ENCODE measurements around the gene XYLT1.
"Not testable (repeated sequence)": the region's sequence is repeated elsewhere in the genome, so short reads cannot be mapped to it uniquely, and the experiment has no call there.

XYLT1 gene

GRCh38 chr16:17330044-17330443, 140.7 kb downstream of the XYLT1 start:
- DNase-seq: no peak

DNA sequence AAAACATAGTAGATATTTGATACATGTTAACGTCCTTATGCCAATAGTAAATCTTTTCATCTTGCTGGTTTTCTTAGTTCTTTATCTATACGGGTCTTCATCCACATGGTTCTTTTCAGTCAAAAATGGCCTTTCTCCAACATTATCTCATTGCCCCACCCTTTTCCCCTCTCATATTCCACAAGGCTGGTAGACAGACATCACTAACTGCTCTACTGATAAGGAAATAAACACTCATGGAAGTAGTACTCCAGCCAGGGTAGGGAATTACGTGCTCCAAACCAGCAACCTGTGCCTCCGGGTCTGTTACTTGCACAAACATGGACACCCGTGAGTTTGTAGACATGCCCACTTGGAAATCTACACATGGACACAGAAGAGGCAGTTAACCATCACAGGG, 141.4 kb downstream of the XYLT1 start:
- DNase-seq: no peak

DNA sequence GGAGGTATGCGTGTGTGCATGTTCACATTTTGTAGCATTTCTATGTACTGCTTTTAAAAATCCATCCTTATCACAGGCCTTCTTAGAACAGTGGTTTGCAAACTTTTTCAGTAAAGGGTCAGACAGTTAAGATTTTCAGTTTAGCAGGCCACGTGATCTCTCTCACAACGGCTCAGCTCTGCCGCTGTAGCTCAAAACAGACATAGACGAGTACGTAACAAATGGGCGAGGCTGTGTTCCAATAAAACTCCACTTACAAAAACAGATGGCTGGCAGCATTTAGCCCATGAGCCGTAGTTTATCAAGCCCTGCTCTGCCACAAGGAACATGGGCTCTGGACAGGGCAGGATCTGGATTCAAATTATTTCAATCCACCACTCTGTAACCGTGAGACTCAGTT, 141.8 kb downstream of the XYLT1 start:
- no peak for DNase-seq

DNA sequence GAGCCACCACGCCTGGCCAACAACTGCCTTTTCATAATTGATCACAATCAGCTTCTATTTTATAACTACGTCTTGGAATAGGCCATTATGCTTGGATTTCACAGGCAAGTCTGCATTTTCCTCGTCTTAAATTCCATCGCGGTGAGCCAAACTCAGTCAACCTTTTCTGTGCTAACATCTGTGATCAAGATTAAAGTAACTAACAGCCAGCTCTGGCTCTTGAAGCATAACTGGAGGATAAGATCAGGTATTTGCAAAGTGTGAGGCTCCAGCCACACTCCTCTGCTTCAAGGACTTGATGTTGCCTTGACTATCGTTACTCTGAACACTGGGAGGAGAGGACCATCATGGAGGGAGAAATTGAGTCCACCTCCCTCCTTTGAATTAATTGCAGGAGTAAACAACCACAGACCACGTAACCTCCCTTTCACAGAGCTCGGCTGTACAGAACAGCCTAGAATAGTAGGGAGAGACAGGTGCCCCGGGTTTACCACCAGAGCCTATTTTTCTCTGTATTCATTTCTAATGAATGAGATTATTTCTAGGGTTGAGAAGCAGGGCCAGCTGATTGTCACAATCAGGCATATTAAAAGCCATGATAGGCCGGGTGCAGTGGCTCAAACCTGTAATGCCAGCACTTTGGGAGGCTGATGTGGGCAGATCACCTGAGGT, 143.0 kb downstream of the XYLT1 start:
- DNase-seq: no peak

DNA sequence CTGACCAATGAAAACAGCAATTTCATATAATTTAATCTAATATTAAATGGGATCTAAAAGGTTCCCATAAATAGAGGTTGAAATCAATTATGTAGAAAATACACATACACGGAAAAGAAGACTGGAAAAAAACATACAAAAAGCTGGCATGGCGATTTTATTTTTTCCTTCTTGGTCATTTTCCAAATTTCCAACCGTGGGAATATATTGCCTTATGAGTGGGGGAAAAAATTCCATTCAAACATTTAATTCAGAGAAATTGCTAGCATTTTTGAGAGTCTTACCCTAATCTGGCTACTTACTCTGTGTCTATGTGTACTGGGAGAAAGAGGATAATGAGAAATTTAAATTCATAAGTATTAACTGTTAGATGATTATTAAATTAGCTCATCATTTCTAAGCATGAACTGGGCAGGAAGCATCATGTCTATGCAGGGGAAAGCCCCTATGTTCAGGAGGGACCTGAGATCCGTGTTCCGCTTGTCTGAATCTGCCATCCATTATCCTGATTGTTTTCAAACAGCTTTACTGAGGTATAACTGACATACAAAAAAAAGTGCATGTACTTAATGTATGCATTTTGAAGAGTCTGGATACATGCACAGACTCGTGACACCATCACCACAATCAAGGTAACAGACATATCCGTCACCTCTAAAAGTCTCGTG, 145.2 kb downstream of the XYLT1 start:
- DNase-seq: no peak

GRCh38 chr16:17324451-17324850, 146.3 kb downstream of the XYLT1 start:
- no peak for DNase-seq

DNA sequence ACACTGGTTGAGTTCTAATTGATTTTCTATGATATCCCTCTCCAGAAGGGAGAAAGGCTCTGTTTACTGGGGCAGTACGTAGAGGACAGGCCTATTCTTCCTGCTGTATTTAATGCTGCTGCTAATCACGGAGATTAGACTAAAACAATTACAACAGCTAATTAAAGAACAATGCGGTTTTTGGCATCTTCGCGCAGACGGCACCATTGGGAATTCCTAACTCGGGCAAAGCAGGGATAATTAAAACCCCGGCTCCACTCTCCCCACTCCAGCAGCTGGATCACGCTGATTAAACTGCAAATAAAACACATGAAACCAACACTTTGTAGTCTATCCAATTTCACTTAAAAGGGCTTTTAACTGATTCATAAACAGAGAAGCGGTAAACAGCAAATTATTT, 147.6 kb downstream of the XYLT1 start:
- DNase-seq: peak; percentile 42

DNA sequence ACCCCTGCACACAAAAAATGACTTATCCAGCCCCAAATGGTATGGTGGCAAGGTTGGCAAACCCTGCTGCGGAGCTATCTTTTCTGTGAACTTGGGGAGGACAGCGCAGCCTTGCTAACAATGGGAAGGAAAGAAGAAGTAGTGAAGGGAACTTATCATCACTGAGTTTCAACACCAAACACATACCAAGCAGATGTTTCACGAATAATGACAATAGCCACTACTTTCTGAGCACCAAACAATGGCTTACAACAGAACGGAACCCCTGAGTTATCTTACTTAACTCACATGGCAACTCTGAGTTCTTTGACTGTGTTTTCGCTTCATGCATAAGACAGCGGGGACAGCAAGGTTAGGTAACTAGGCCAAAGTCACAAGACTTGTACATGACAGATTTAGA, 148.9 kb downstream of the XYLT1 start:
- DNase-seq: no peak

GRCh38 chr16:17320009-17320408, 150.8 kb downstream of the XYLT1 start:
- DNase-seq: no peak

DNA sequence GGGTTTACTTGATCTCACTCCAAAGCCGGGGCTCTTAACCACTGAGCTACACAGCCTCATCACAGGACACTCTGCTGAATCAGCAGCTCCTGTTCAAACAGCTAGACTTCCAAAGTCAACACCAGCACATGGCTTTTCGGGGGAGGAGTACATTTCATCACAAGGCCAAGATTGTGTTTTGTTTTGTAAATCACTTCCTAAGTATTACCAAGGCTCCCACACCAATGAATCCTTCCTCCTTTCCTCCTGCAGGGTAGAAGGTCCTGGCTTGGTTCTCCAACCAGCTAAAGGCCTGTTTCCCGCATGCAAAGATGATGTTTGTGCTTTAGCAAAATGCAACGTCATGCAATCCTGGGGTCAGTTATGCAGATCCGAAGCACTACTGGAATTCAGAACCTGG, 152.5 kb downstream of the XYLT1 start:
- DNase-seq: no peak

DNA sequence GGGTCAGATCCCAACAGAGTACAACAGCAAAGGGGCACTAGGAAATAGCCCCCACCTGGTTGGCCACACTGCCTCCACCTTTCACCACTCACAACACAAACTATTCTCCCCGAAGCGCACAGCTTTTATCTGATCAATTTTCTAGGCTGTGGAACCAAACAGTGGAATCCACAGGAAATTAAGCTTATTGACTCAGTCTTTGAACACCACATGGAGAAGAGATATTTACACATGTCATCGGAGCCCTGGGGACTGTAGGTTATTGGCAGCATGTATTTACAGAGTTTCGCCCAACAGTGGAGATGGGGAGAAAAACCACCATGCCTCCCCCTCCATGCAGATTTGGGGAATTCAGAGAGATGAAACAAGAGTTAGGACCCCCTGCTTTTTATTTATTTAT, 154.8 kb downstream of the XYLT1 start:
- DNase-seq: no peak

GRCh38 chr16:17313793-17314547, 156.8 kb downstream of the XYLT1 start:
- no peak for DNase-seq

DNA sequence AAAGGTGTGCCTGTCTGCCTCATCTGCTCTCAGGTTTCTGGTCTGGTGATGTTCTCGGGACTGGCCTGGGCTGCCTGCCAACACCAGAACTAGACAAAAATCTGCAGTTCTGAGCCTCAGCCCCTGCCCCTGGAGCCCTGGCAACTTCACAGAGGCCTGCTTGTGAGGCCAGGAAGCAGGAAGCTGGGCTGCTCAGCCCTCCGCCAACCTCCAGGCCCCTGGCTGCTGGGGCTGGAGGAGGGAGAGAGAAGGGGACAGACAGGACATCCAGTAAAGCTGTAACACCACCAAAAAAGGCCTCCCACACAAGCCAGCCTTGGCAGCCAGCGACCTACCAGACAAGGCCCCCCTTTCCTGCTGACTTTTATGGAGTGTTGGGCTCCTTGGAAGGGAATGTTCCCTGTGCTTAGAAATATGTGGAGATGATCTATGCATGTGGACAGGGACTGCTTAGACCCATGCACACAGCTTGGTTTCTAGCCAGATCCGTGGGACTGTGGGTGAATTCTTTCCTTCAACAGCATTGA, 157.6 kb downstream of the XYLT1 start:
- no peak for DNase-seq

DNA sequence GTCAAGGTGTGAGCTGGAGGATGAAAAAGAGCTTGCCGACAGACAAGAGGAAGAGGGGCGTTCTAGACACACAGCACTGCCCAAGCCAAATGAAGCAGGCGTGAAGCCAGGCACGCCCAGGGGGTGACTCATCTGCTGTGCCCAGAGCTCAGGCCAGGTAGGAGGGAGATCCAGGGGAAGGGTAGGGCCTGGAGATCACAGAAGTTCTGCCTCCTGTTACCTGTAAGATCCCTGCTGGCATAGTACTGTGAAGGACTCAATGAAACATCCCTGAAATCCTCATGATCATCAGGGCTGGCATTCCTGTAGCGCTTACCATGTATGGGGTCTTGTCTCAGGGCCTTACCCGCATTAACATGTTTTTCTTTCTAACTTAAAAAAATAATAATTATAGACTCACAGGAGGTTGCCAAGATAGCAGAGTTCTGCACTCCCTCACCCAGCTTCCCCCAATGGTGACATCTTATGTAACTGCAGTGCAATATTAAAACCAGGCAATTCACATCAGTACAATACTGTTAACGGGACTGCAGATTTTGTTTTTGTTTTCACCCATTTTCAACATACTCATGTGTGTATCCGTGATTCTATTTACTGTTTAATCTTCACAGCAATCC, 158.6 kb downstream of the XYLT1 start:
- no peak for DNase-seq

- DNase-seq: no peak
Measured at GRCh38 chr16:17311333-17312093, 159.2 kb downstream of the XYLT1 start.

DNA sequence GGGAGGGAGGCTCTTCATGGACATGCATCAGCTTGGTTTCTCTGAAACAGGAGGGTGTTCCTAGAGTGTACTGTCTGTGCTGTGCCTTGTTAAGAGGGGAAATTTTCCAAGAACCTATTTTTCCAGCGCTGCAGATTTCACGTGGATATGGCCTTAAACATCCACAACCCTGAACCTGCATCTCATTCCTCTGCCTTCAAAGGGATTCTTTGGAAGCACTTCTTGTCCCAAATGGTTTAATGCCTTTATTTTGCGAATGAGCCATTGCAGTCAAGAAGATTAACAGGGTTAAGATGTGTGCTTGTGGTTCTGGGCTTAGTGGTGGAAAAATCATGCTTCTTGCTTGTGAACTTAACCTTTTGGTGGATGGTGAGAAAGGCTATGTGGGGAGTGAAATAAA, 161.2 kb downstream of the XYLT1 start:
- DNase-seq: no peak

- no peak for DNase-seq
Measured at GRCh38 chr16:17308186-17308585, 162.6 kb downstream of the XYLT1 start.

GRCh38 chr16:17307504-17307903, 163.3 kb downstream of the XYLT1 start:
- no peak for DNase-seq

GRCh38 chr16:17306745-17307144, 164.0 kb downstream of the XYLT1 start:
- no peak for DNase-seq

GRCh38 chr16:17306211-17306610, 164.5 kb downstream of the XYLT1 start:
- not testable (repeated sequence) for DNase-seq

GRCh38 chr16:17305694-17306093, 165.1 kb downstream of the XYLT1 start:
- DNase-seq: no peak

- DNase-seq: no peak
Measured at GRCh38 chr16:17304491-17305119, 166.2 kb downstream of the XYLT1 start.

Data from NCI-H1105 (cell line).